ENCODE data around the gene RAX2. TPM values are rescaled to one million over a fixed set of nuclear protein-coding genes. Genes with fewer than 3 reads are reported as not detected.
A peak's percentile ranks its signal among the peaks of the same experiment; 100 is the strongest.
"Not testable (repeated sequence)": the region's sequence is repeated elsewhere in the genome, so short reads cannot be mapped to it uniquely, and the experiment has no call there.

Gene RAX2
- polyA plus RNA-seq (ENCODE audit: insufficient read depth in 1 of 5, insufficient read length in 5 of 5, low replicate concordance in 1 of 5), result not detected
- long read RNA-seq, donor 1, result 0 reads
- long read RNA-seq, donor 2, result 0 reads
- long read RNA-seq, donor 3, result 0 reads
- long read RNA-seq, donor 4, result 0 reads
- long read RNA-seq, donor 5, result 0 reads
- long read RNA-seq, donor 6, result 0 reads
- long read RNA-seq, donor 7, result 0 reads
- long read RNA-seq, donor 8, result 0 reads

- no peak for DNase-seq
Measured at GRCh38 chr19:3771906-3772455, at the start of gene RAX2. TSS of gene RAX2 (minus strand) at chr19:3772228. CDS start at chr19:3771742, 486 bp downstream.

- DNase-seq, result no peak
Measured at GRCh38 chr19:3821156-3821555, 49.1 kb upstream of the RAX2 start.

GRCh38 chr19:3819989-3820388 is 48.0 kb upstream of the RAX2 start:
- DNase-seq, result no peak

GRCh38 chr19:3818918-3819317 is 46.9 kb upstream of the RAX2 start:
- no peak for DNase-seq

GRCh38 chr19:3818466-3818865 is 46.4 kb upstream of the RAX2 start:
- DNase-seq, result peak in 1 of 2 donors; percentile 2

- no peak for DNase-seq
Measured at GRCh38 chr19:3817761-3818160, 45.7 kb upstream of the RAX2 start.

GRCh38 chr19:3816566-3817218 is 44.7 kb upstream of the RAX2 start:
- DNase-seq, result no peak

GRCh38 chr19:3816148-3816547 is 44.1 kb upstream of the RAX2 start:
- not testable (repeated sequence) for DNase-seq

- no peak for DNase-seq
Measured at GRCh38 chr19:3814648-3815047, 42.6 kb upstream of the RAX2 start.

GRCh38 chr19:3813473-3814392 is 41.7 kb upstream of the RAX2 start:
- DNase-seq, result no peak

GRCh38 chr19:3810708-3811355 is 38.8 kb upstream of the RAX2 start:
- no peak for DNase-seq

- DNase-seq, result no peak
Measured at GRCh38 chr19:3809881-3810707, 38.1 kb upstream of the RAX2 start.

GRCh38 chr19:3808420-3809143 is 36.6 kb upstream of the RAX2 start:
- no peak for DNase-seq

- no peak for DNase-seq
Measured at GRCh38 chr19:3807574-3808354, 35.7 kb upstream of the RAX2 start.

- DNase-seq, result no peak
Measured at GRCh38 chr19:3807131-3807480, 35.1 kb upstream of the RAX2 start.

GRCh38 chr19:3805859-3806258 is 33.8 kb upstream of the RAX2 start:
- DNase-seq, result no peak

- no peak for DNase-seq
Measured at GRCh38 chr19:3804429-3804828, 32.4 kb upstream of the RAX2 start.

GRCh38 chr19:3803986-3804385 is 32.0 kb upstream of the RAX2 start:
- DNase-seq, result no peak

- DNase-seq, result no peak
Measured at GRCh38 chr19:3803114-3803888, 31.3 kb upstream of the RAX2 start.

Measured in right lung (tissue), 10 donors.